ENCODE data around the gene CPSF3. TPM values are rescaled to one million over a fixed set of nuclear protein-coding genes. Genes with fewer than 3 reads are reported as not detected.

The CPSF3 gene
- total and polyA plus RNA-seq, 2 of the 4 experiments (the other 2 are of a cell fraction): 29.2 to 64.5 TPM

DNA sequence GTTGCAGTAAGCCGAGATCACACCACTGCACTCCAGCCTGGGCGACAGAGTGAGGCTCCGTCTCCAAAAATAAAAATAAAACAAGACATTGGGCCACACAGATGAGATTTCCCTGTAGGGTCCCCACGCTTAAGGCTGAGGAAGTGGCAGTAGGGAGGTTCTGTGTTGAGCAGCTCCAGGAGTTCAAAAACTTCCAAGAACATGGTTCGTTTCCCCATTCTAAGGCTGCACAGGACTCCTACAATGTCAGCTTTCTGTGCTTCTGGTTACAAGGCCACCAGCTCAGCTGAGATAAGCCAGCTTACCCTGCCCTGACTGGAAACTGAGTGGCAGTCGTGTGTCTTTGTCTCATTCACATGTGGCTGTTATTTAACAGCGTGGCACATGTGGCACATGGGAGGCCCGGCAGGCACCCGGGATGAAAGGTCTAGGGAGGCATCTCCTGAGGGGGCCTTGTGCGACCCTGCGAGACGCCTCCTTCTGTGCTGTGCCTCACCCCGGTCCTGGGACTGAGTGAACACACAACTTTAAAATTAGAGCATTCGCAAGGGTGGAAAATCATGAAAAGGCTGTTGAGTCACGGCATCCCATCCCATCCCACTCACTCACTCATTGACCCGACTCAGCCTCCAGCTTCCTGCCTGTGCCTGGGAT, 7.8 kb upstream of the CPSF3 start:
- BruUV-seq (replicated peaks): no TSS peak
- no peak overlapping the region for H2AK5ac ChIP-seq (ENCODE audit: low read depth, low read length)
- no peak overlapping the region for H3K56ac ChIP-seq (ENCODE audit: extremely low read depth, insufficient read depth, low read length)
- WGBS, 2 experiments (ENCODE audit: extremely low coverage in 2 of 2, insufficient read length in 1 of 2): 100% methylated on average over 2 of the region's 16 CpGs; no CpG with 5 or more reads in 1 of the 2 experiments
- ATAC-seq (ENCODE audit: low read depth): no peak
- H3K79me1 ChIP-seq (ENCODE audit: low read depth in 1 of 2, low read length in 2 of 2): peaks cover 22 to 76% of the 10 kb centered on the region in 2 experiments
- intact Hi-C loops (cut with micrococcal nuclease): no loop called here
- H3K27ac ChIP-seq (ENCODE audit: insufficient read depth, low read length): no peak overlapping the region
- CTCF ChIA-PET: no interaction called here
- H4K5ac ChIP-seq (ENCODE audit: low read depth, low read length): no peak overlapping the region
- POLR2A ChIA-PET (ENCODE audit: unreplicated experiment): no interaction called here
- peaks cover 3% of the 10 kb centered on the region; the same call in 1 of the 2 replicates for H3K4me1 ChIP-seq (ENCODE audit: control insufficient read depth, insufficient read depth, low read length)
- peaks cover 17% of the 10 kb centered on the region for H3K36me3 ChIP-seq (ENCODE audit: control insufficient read depth, insufficient read depth, low read length)
- no peak overlapping the region for H2BK20ac ChIP-seq (ENCODE audit: low read depth, low read length)
- no peaks in the 10 kb centered on the region for H3K9me3 ChIP-seq (ENCODE audit: control insufficient read depth, insufficient read depth, low read length)
- no peak overlapping the region for H2AFZ ChIP-seq (replicated peaks; ENCODE audit: low read length, poor library complexity)
- no peak overlapping the region for H2BK15ac ChIP-seq (ENCODE audit: low read depth, low read length)
- in situ Hi-C loops (cut with MboI; ENCODE audit: low sequenced_read_pairs): no loop called here
- peak; percentile 41 for DNase-seq
- no peak overlapping the region for H3K23ac ChIP-seq (ENCODE audit: low read depth, low read length)
- H3K18ac ChIP-seq (ENCODE audit: low read depth, low read length): no peak overlapping the region
- H3K4me3 ChIP-seq (ENCODE audit: insufficient read depth, low read depth, low read length): no peak overlapping the region
- no peak overlapping the region for H2BK5ac ChIP-seq (ENCODE audit: low read depth, low read length, poor library complexity, severe bottlenecking)
- H3K4me2 ChIP-seq (ENCODE audit: low read depth, low read length): no peak overlapping the region
- no peak overlapping the region for H2AK9ac ChIP-seq (replicated peaks; ENCODE audit: low read depth, low read length, poor library complexity)
- H3K9ac ChIP-seq (ENCODE audit: low read depth, low read length): no peak overlapping the region
- H4K8ac ChIP-seq (ENCODE audit: low read depth in 2 of 2, low read length in 2 of 2): no peak overlapping the region
- H2BK120ac ChIP-seq (ENCODE audit: low read depth, low read length): no peak overlapping the region
- TF ChIP-seq BHLHE40 (IDR thresholded peaks at IDR 0.05; ENCODE audit: low read depth, low read length) (no peak), CHD1 (IDR thresholded peaks at IDR 0.05; ENCODE audit: low read depth, low read length) (no peak), RFX5 (IDR thresholded peaks at IDR 0.05; ENCODE audit: low read depth, low read length) (no peak), NFE2L2 (IDR thresholded peaks at IDR 0.05; ENCODE audit: low read depth, low read length) (no peak), RAD21 (IDR thresholded peaks at IDR 0.05; ENCODE audit: low read length) (no peak), POLR2A (IDR thresholded peaks at IDR 0.05; ENCODE audit: low read depth, low read length) (no peak), CEBPB (IDR thresholded peaks at IDR 0.05; ENCODE audit: low read depth, low read length) (no peak), SMC3 (IDR thresholded peaks at IDR 0.05; ENCODE audit: low read depth, low read length) (no peak), RCOR1 (IDR thresholded peaks at IDR 0.05; ENCODE audit: insufficient replicate concordance, low read length) (no peak), MAFK (IDR thresholded peaks at IDR 0.05; ENCODE audit: low read depth, low read length) (no peak), MXI1 (IDR thresholded peaks at IDR 0.05; ENCODE audit: borderline replicate concordance, low read depth, low read length) (no peak), FOS (IDR thresholded peaks at IDR 0.05; ENCODE audit: low read depth, low read length) (no peak)
- TF ChIP-seq, protein P1, sequence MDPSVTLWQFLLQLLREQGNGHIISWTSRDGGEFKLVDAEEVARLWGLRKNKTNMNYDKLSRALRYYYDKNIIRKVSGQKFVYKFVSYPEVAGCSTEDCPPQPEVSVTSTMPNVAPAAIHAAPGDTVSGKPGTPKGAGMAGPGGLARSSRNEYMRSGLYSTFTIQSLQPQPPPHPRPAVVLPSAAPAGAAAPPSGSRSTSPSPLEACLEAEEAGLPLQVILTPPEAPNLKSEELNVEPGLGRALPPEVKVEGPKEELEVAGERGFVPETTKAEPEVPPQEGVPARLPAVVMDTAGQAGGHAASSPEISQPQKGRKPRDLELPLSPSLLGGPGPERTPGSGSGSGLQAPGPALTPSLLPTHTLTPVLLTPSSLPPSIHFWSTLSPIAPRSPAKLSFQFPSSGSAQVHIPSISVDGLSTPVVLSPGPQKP (IDR thresholded peaks at IDR 0.05; ENCODE audit: borderline replicate concordance, low read depth, low read length): no peak
- TF ChIP-seq, protein P2, sequence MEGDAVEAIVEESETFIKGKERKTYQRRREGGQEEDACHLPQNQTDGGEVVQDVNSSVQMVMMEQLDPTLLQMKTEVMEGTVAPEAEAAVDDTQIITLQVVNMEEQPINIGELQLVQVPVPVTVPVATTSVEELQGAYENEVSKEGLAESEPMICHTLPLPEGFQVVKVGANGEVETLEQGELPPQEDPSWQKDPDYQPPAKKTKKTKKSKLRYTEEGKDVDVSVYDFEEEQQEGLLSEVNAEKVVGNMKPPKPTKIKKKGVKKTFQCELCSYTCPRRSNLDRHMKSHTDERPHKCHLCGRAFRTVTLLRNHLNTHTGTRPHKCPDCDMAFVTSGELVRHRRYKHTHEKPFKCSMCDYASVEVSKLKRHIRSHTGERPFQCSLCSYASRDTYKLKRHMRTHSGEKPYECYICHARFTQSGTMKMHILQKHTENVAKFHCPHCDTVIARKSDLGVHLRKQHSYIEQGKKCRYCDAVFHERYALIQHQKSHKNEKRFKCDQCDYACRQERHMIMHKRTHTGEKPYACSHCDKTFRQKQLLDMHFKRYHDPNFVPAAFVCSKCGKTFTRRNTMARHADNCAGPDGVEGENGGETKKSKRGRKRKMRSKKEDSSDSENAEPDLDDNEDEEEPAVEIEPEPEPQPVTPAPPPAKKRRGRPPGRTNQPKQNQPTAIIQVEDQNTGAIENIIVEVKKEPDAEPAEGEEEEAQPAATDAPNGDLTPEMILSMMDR (conservative IDR thresholded peaks at IDR 0.05; ENCODE audit: low read depth, low read length): no peak
- TF ChIP-seq, protein P3, sequence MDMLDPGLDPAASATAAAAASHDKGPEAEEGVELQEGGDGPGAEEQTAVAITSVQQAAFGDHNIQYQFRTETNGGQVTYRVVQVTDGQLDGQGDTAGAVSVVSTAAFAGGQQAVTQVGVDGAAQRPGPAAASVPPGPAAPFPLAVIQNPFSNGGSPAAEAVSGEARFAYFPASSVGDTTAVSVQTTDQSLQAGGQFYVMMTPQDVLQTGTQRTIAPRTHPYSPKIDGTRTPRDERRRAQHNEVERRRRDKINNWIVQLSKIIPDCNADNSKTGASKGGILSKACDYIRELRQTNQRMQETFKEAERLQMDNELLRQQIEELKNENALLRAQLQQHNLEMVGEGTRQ (IDR thresholded peaks at IDR 0.05; ENCODE audit: low read depth, low read length): no peak
- no peak overlapping the region for H3K4ac ChIP-seq (ENCODE audit: low read depth, low read length)
- no peaks in the 10 kb centered on the region for H3K27me3 ChIP-seq (ENCODE audit: control insufficient read depth, insufficient read depth, low read length)
- dilution Hi-C loops (cut with HindIII; ENCODE audit: low sequenced_read_pairs, unreplicated experiment): no loop called here
- peaks cover 13% of the 10 kb centered on the region; the same call in 1 of the 2 replicates for H4K20me1 ChIP-seq (ENCODE audit: insufficient read depth, low read length)
- peaks cover 2% of the 10 kb centered on the region for H3K9me1 ChIP-seq (ENCODE audit: insufficient read depth, low read length)
- no peak overlapping the region for H3K14ac ChIP-seq (replicated peaks; ENCODE audit: low read depth, low read length)
- H4K91ac ChIP-seq (ENCODE audit: insufficient read depth, low read depth, low read length): no peak overlapping the region

Data from IMR-90 (cell line).